Activated CD4-positive, alpha-beta T cell treated with anti-CD3 and anti-CD28 coated beads, Interleukin-2, amount 50 U/mL, for 4 hours (primary cell): ENCODE results near the gene NISCH.

Experiments used
- DNase-seq, 2 experiments: peaks; one replicate each; pipeline ENCODE4 v3.0.0-alpha.2; 2020

NISCH gene

DNA sequence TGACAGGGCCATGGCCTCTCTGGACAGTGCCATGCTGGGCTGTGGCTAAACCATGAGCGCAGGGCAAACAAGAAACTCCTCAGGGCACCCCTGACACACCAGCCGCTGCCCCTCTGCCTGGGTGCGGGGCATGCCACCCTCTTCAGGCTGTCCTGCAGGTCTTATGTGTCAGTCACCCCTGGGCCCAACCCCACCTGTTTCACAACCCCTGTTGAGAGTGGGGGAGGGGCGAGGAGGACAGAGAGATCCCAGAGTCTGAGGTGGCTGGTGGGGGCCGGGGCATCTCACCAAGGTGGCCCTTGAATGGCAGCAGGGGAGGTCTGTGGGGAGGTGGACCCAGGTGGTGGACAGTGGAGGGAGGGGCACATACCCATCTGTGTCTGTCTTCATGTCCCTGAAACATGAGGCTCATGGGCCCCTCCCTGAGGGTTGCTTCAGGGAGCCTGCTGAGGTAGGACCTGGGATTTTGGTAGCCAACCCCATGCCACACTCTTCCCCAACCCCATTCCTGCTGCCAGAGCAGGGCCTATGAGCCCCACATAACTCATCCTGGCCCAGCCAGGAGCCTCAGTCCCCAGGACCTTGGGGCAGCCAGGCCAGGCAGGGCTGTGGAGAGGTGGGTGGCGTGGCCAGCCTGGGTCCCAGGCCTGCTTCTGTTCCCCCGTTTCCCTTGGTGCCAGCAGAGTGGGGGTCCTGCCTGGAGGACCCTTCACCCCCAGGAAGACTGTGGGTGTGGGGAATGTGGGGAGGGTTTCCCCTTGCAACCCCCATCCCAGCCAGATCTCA, 38.0 kb downstream of the NISCH start:
- DNase-seq: no peak

DNA sequence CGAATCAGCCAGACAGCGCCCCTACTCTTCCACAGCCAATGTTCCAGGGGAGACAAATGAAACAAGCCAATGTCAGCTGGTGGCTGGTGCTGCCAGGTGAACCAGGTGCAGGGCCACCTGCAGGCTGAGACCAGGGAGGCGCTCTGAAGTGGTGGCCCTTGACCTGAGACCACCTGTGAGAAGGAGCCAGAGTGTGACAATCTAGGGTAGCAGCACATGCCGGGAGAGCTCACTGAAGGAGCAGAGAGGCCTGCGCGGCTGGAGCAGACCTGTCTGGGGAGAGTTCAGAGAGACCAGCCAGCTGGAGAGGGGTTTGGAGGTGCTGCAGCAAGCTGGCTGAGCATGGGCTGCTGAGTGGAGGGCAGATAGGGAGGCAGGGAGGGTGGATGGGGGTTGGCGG, 39.0 kb downstream of the NISCH start:
- DNase-seq: no peak

DNA sequence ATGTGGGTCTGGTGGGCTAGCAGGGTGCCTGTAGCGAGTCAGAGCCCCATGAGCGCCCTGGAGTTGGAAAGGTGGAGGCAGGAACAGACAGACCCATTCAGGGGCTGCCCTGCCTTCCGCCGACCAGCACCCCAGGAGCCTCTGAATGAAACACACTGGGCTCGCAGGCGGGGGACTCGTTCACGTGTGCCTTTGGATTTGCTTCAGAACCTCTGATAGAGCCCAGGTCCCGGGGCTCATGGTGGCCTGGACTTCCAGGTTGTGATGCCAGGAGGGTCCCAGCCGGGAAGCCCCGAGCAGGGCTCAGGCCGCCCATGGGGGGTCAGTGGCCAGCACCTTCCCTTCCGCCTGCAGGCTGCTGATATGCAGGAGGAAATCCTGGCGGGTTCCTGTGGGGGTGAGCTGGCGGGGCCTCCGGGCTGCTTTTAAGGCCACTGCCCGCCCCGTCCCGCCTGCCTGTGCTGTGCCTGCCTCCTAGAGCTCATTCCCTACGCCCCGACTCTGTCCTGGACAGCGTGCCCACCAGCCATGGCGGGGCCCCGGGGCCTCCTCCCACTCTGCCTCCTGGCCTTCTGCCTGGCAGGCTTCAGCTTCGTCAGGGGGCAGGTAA, 39.6 kb downstream of the NISCH start, which contains the start of gene STAB1:
TSS of gene STAB1 (plus strand) at position 453 of the 610 bp plus-strand sequence. CDS start at position 529, 76 bp downstream.
- no peak for DNase-seq

DNA sequence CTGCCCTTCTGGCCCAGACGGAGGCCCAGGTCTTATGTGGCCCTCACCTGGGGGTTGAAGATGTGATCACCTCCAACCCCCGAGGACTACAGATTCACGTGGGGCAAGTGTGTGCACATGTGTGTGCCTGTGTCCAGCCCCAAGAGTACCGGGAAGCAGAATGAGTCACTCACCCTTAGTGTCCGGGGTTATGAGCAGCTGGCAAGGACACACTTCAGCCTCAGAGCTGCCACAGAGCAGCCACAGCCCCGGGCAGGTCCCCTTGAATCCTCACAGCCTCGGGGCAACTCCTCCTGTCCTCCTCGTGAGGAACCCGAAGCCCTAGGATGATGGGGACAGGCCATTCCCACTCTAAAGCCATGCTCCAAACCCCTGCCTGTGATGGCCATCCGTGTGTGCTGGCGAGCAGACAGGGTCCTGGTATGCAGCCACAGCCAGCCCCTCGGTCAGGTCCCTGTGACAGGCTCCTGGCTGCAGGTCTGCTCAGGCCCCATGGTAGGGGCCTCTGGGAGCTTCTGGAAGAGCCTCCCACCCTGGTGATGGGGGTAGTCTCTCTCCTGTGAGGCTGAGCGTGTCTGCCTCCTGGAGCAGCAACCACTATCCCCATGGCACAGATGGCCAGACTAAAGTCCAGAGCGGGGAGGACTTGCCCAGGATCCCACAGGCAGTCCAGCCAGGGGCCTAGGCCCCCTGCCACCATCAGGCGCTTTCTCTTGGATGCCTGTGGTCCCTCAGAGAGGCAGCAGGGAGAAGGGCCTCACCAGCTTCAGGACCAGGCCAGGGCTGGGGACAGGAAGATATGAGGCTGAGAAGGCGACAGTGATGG, 40.6 kb downstream of the NISCH start:
- DNase-seq: no peak

DNA sequence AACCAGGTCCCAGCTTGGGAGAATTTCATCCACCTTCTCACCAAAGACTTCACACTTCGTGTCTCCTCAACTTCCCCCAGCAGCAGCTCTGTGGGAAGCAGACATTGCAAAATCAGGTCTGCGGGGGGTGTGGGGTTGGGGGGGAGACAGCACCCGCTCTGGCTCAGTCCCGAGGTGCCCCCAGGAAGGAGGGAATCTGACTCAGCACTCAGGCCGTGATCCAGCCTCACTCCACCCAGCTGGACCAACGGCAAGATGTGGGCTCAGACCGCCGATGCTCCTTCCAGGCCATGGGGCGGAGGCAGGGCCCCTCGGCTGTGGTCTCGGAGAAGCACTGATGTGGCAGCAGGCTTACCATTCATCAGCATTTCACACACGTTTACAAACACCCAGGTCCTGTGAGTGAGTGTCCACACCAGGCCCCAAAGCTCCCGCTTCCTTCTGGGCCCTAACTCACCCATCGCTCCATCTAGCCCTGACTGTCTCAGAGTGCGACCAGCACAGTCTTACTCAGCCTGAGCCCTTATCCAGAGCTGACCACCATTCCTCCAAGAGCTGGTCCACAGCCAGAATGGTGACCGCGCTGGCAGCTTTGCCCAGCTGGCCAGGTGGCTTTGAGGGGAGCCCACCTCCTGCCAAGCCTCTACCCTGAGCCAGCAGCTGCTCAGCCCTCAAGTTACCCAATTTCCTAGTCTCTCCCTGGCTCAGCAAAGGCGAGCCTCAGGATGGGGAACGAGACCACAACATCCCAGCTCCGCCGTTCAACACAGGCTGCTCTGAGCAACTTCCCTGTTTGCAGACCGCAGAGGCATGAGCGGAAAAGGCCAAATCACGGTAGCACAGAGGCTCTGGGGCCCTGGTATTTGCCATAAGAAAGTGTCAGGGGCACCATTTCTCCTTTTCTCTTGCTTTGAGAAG, 43.0 kb downstream of the NISCH start:
- no peak for DNase-seq

- no peak for DNase-seq
These were observed 45.6 kb downstream of the NISCH start for GRCh38 chr3:52501046-52501445.

GRCh38 chr3:52502001-52502400, 46.6 kb downstream of the NISCH start:
- DNase-seq: no peak

DNA sequence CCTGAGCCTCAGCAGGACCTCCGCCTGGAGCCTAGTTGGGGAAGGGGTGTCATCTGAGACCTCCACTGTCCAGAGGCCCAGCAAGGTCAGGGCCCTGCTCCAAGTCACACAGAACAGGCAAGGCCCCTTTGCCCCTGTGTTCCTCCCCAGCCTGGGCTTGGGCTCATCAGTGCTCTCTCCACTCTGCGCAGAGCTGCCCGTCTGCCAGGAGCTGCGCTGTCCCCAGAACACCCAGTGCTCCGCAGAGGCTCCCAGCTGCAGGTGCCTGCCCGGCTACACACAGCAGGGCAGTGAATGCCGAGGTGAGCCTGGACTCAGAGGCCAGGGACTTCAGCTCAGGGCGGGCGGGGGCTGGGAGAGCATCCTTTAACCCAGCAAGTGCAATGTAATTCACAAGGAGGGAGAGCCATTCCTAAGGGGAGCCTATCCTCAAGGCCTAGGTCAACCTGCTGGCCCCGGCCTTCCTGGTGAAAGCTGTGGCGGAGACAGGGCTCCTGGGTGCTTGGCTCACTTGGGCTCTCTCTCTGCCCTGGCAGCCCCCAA, 47.5 kb downstream of the NISCH start:
- DNase-seq: no peak

- no peak for DNase-seq
These were observed 48.5 kb downstream of the NISCH start for GRCh38 chr3:52503788-52504424.

- no peak for DNase-seq
These were observed 49.6 kb downstream of the NISCH start for GRCh38 chr3:52504977-52505376.

DNA sequence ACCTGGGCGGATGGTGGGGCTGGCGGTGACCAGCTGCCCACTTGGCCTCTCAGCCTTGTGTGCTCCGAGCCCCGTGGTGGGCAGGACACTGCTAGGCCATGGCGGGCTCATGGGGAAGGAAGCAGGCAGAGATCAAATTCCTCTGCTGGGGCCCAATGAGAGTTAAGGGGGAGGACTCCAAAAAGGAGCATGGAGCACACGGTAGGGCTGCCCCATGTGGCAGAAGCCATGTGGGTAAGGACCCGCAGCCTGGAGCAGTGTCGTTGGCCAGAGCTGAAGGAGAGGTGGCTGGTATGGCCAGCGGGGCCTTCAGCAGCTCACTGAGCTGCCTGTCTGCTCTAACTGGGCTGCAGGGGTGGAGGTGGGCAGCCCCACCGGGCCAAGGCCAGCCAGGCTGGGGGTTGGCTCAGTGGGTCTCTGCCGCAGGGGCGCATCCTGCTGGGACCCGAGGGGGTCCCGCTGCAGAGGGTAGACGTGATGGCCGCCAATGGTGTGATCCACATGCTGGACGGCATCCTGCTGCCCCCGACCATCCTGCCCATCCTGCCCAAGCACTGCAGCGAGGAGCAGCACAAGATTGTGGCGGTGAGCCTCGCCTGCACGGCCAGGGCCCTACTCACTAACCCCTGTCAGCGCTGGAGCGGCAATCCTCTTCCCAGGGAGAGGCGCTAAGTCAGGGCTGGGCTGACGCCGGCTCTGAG, 51.0 kb downstream of the NISCH start:
- no peak for DNase-seq

DNA sequence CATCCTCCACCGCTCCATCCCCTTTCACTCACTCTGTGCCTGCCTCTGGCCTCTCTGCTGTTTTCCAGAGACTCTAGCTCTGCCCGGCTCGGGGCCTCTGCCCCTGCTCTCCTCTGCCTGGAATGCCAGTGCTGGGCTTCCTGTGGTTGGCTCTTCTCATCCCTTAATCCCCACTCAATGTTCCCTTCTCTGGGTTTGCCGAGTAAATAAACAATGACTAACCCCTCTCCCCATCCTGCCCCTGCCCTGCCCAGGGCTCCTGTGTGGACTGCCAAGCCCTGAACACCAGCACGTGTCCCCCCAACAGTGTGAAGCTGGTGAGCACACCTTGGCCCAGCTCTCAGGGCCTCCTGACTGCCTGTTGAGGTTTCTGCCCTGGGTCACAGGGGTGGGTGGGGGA, 52.0 kb downstream of the NISCH start:
- no peak for DNase-seq

- DNase-seq: no peak
These were observed 54.4 kb downstream of the NISCH start for GRCh38 chr3:52509753-52510328.

DNA sequence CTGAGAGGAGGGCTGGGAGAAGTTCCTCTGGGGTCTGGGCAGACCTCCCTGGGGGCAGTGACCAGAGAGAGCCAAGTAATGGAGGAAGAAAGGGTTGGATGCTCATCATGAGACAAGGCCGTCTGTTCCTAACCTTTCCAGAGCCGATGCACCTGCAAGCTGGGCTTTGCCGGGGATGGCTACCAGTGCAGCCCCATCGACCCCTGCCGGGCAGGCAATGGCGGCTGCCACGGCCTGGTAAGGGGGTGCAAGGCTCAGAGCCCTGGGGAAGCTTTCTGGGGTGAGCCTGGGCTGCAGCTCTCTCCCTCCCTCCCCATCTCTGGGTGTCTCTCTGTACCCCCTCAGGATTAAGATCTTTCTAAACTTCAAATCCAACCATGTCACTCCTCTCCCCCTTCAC, 56.1 kb downstream of the NISCH start:
- DNase-seq: no peak

- DNase-seq: no peak
These were observed 56.7 kb downstream of the NISCH start for GRCh38 chr3:52512105-52512504.

DNA sequence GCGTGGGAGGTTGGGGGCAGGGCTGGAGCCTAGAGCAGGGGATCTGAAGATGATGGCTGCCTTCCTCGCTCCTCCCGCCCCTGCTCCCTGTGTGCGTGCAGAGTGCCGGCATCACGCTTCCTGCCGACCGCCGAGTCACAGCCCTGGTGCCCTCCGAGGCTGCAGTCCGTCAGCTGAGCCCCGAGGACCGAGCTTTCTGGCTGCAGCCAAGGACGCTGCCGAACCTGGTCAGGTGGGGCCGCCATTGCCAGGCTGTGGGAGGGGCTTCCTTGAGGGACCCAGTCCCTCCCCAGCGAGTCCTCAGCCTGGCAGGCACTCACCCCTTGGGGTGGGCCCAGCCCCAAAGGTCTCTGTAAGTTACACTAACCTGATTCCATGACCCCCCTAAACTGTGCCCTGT, 57.3 kb downstream of the NISCH start:
- no peak for DNase-seq

GRCh38 chr3:52513281-52513680, 57.9 kb downstream of the NISCH start:
- no peak for DNase-seq

DNA sequence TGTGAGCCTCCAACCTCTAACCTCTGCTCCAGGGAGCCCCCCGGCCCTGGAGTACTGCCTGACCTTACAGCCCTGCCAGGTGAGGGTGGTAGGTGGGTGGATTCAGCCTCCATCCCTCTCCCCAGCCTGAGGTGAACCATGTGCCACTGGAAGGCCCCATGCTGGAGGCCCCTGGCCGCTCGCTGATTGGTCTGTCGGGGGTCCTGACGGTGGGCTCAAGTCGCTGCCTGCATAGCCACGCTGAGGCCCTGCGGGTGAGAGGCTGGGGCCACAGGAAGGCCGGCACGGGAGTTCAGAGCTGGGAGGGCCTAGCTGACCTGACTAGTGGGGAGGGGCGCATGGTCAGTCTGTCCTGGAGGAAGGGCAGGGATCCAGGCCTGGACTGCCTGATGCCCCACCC, 59.2 kb downstream of the NISCH start:
- DNase-seq: no peak

- no peak for DNase-seq
These were observed 59.8 kb downstream of the NISCH start for GRCh38 chr3:52515192-52515591.

DNA sequence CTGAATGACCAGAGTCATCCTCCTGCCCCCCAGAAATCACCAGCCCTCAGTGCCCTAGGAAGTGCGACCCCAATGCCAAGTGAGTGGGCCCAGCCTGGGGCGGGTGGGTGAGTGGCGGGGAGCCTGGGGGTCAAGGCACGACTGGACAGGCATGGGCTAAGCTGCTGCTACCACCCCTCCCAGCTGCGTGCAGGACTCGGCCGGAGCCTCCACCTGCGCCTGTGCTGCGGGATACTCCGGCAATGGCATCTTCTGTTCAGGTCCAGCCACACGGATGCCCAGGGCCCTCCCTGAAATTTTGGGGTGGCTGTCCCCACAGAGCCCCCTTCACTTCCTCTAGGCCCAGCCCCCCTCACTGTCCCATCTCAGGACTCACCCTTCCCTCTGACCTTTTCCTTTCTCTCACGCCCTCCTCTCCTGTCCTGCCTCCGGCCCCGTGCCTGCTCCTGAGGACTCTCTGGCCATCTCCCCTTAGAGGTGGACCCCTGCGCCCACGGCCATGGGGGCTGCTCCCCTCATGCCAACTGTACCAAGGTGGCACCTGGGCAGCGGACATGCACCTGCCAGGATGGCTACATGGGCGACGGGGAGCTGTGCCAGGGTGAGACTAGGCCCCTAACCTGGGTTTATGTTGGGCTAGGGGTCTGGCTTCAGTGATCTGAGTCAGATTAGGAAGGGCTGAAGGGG, 61.2 kb downstream of the NISCH start:
- no peak for DNase-seq
